GM12878 (cell line): ENCODE measurements around the gene XPO6.

Source experiments
- BRCA1 ChIP-seq: IDR thresholded peaks from 2 replicates; pipeline ENCODE4 v1.6.1; 2011; ENCODE audit warnings: low read depth, low read length, improper control_type of control experiment
- NRF1 ChIP-seq: conservative IDR thresholded peaks from 2 replicates; pipeline ENCODE4 v1.6.1; 2011; ENCODE audit warnings: mild to moderate bottlenecking, low read depth, low read length, improper control_type of control experiment

DNA sequence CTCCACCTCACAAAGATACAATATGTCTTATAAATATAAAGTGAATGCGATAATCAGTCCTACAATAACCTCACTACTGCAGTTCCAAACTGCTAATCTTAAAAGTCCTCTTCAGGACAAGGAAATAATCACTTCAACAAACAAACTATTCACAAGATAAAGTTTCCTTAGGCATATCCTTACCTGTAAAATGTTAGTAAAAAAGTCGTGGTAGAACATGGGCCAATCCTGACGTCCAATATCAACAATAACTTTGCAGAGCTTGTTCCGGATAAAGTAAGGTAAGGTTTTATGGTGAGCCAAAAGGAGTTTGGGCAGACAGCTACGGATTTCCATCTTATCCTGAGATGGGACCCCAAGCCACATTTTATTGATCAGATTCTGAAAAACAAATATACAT lies 36.0 kb downstream of the XPO6 start:
- TF ChIP-seq NRF1 (no peak), BRCA1 (no peak)
